ENCODE results near the gene MEOX2. TPM values are rescaled to one million over a fixed set of nuclear protein-coding genes. Genes with fewer than 3 reads are reported as not detected.

MEOX2 gene
- total and polyA plus RNA-seq, 2 of the 13 experiments (the other 11 are each of a cell fraction or from before 2014, with no cell fraction given), result not detected

DNA sequence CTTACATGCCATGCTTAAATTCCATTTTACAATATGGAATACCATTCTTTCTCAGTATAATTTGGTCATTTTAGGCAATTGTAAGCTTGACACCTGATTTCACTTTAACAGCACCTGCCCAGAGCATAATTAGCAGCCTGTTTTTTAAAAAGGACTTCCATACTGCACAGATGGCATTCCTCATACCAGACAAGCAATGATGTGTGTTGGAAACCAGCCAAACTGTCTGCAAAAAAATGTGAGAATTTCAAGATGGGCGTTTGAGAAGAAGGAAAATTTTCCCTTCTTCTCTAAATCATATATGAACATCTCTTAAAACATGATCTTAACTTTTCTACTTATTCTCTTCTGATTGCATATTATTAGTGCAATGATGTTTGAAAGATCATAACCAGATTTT lies 84.2 kb downstream of the MEOX2 start:
- ATAC-seq (no peak), DNase-seq (ENCODE audit: low spot score) (no peak), FAIRE-seq (no peak)
- BruUV-seq (replicated peaks), result no TSS peak
- intact Hi-C loops (cut with micrococcal nuclease; ENCODE audit: unreplicated experiment) (no loop called here), in situ Hi-C loops (cut with HindIII; ENCODE audit: extremely low pct_ligation_motif_present, low pct_unique_long_range_greater_than_20kb) (no loop called here)
- no peak overlapping the region for H3K9ac ChIP-seq (ENCODE audit: insufficient read depth, low read depth, low read length)
- H3K4me2 ChIP-seq (ENCODE audit: low read depth, low read length), result no peak overlapping the region
- no peak for TF ChIP-seq ZNF83 (CRISPR knock-in tag; IDR thresholded peaks at IDR 0.05; ENCODE audit: borderline replicate concordance)
- no peak for TF ChIP-seq ZNF644 (CRISPR knock-in tag; IDR thresholded peaks at IDR 0.05; ENCODE audit: low read depth)
- TF ChIP-seq ZBTB1 (CRISPR knock-in tag; IDR thresholded peaks at IDR 0.05; ENCODE audit: borderline replicate concordance), result no peak
- TF ChIP-seq CEBPG (CRISPR knock-in tag; IDR thresholded peaks at IDR 0.05), result no peak
- TF ChIP-seq ZNF670 (CRISPR knock-in tag; IDR thresholded peaks at IDR 0.05; ENCODE audit: borderline replicate concordance), result no peak
- no peak for TF ChIP-seq ZNF331 (CRISPR knock-in tag; IDR thresholded peaks at IDR 0.05)
- TF ChIP-seq SP4 (CRISPR knock-in tag; IDR thresholded peaks at IDR 0.05), result no peak
- no peak for TF ChIP-seq ZNF567 (CRISPR knock-in tag; IDR thresholded peaks at IDR 0.05; ENCODE audit: borderline replicate concordance)
- no peak for TF ChIP-seq GABPA (IDR thresholded peaks at IDR 0.05; ENCODE audit: low read depth, low read length)
- TF ChIP-seq GABPA (CRISPR knock-in tag; IDR thresholded peaks at IDR 0.05; ENCODE audit: low read depth), result no peak
- TF ChIP-seq, protein P1, sequence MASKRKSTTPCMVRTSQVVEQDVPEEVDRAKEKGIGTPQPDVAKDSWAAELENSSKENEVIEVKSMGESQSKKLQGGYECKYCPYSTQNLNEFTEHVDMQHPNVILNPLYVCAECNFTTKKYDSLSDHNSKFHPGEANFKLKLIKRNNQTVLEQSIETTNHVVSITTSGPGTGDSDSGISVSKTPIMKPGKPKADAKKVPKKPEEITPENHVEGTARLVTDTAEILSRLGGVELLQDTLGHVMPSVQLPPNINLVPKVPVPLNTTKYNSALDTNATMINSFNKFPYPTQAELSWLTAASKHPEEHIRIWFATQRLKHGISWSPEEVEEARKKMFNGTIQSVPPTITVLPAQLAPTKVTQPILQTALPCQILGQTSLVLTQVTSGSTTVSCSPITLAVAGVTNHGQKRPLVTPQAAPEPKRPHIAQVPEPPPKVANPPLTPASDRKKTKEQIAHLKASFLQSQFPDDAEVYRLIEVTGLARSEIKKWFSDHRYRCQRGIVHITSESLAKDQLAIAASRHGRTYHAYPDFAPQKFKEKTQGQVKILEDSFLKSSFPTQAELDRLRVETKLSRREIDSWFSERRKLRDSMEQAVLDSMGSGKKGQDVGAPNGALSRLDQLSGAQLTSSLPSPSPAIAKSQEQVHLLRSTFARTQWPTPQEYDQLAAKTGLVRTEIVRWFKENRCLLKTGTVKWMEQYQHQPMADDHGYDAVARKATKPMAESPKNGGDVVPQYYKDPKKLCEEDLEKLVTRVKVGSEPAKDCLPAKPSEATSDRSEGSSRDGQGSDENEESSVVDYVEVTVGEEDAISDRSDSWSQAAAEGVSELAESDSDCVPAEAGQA (IDR thresholded peaks at IDR 0.05; ENCODE audit: low read depth), result no peak
- TF ChIP-seq, protein P1 (CRISPR knock-in tag; IDR thresholded peaks at IDR 0.05; ENCODE audit: borderline replicate concordance), result no peak
- TF ChIP-seq CBX2 (IDR thresholded peaks at IDR 0.05; ENCODE audit: low read depth, low read length), result no peak
- no peak for TF ChIP-seq CBX2 (CRISPR knock-in tag; IDR thresholded peaks at IDR 0.05; ENCODE audit: low read depth)
- no peak for TF ChIP-seq NFATC3 (CRISPR knock-in tag; IDR thresholded peaks at IDR 0.05)
- no peak for TF ChIP-seq SMAD3 (CRISPR knock-in tag; IDR thresholded peaks at IDR 0.05)
- no peak overlapping the region for H2AFZ ChIP-seq (ENCODE audit: low read length)
- no peaks in the 10 kb centered on the region for H3K36me3 ChIP-seq (replicated peaks in 1 of 2; ENCODE audit: control insufficient read depth in 1 of 2, insufficient read depth in 2 of 2, low read length in 2 of 2)
- no peak overlapping the region for H3K4me3 ChIP-seq (replicated peaks in 1 of 3; ENCODE audit: insufficient read depth in 1 of 3, low read depth in 2 of 3, low read length in 3 of 3)
- no peaks in the 10 kb centered on the region for H3K79me2 ChIP-seq (ENCODE audit: insufficient read depth, low read length)
- no peaks in the 10 kb centered on the region for H4K20me1 ChIP-seq (ENCODE audit: insufficient read depth, low read length)
- ChIA-PET POLR2A (no interaction called here), CTCF (ENCODE audit: low intra/inter-chr PET ratio, low total read pairs) (no interaction called here)
- WGBS (ENCODE audit: low lambda C conversion rate), result 2% methylated on average over 1 of the region's 1 CpG
- H3K27ac ChIP-seq (ENCODE audit: extremely low read length, insufficient read depth, low read length), result no peak overlapping the region
- H3K27me3 ChIP-seq (ENCODE audit: control insufficient read depth in 1 of 2, insufficient read depth in 2 of 2, low read length in 2 of 2), result no peaks in the 10 kb centered on the region
- no peaks in the 10 kb centered on the region for H3K4me1 ChIP-seq (ENCODE audit: insufficient read depth, low read length)
- H3K9me3 ChIP-seq (ENCODE audit: low read length), result peaks cover 38% of the 10 kb centered on the region
